ENCODE data around the gene COL5A1. TPM values are rescaled to one million over a fixed set of nuclear protein-coding genes. Genes with fewer than 3 reads are reported as not detected.
"Not testable (repeated sequence)": the region's sequence is repeated elsewhere in the genome, so short reads cannot be mapped to it uniquely, and the experiment has no call there.

The COL5A1 gene
- total RNA-seq, 1 donor from 2014 or later: 42.6 TPM

GRCh38 chr9:134638502-134639090 lies 3.0 kb upstream of the COL5A1 start:
- no peak for DNase-seq (ENCODE audit: low spot score)

- no peak for DNase-seq (ENCODE audit: low spot score)
Measured at GRCh38 chr9:134639994-134640393, 1.6 kb upstream of the COL5A1 start.

DNA sequence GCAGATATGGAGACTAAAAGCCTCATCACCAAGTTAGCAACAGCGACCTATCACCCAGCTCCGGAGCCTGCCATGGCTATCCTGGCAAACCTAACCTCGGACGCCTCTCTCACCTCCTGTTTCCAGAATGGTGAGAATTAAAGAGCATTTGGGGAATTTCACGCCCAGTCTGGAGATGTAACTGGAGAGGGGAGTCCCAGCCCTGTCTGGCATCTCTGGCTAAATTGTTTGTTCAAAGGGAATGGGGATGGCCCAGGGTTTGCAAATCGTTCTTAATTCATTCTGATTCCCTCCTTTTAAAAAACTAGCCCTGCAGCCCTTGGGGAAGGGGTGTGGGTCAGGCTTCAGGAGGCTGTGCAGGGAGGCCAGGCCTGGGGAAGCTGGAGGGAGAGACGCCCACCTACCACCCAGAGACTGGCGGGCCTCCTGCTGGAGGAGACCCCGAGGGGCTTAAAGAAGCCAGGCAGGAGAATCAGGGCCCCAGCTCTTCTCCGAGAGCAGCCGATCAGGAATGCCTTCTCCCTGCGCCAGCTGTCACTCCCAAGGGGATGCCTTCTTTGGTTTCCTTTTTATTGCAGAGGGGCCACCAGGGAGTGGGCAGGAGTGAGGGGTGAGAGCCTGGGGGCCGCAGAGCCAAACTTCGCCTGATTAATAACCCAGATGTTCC lies 964 bp upstream of the COL5A1 start:
- DNase-seq (ENCODE audit: low spot score): no peak

DNA sequence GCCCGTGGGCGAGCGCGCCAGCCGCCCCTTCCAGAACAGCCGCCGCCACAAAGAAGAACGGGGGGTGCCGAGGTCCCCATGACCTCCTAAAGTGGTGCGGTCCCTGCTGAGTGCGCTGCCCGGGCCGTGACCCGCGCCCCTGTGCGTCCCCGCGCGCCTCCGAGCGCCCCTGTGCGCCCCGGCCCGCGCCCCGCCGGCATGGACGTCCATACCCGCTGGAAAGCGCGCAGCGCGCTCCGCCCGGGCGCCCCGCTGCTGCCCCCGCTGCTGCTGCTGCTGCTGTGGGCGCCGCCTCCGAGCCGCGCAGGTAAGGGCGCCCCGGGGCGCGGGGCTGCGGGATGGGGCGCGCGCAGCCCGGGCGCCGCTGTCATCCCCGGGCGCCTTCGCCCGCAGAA lies 384 bp downstream of the COL5A1 start:
- DNase-seq (ENCODE audit: low spot score): no peak

- peak; percentile 55 for DNase-seq (ENCODE audit: low spot score)
Measured at GRCh38 chr9:134642385-134643181, 980 bp downstream of the COL5A1 start.

GRCh38 chr9:134643222-134643671 lies 1.6 kb downstream of the COL5A1 start:
- no peak for DNase-seq (ENCODE audit: low spot score)

DNA sequence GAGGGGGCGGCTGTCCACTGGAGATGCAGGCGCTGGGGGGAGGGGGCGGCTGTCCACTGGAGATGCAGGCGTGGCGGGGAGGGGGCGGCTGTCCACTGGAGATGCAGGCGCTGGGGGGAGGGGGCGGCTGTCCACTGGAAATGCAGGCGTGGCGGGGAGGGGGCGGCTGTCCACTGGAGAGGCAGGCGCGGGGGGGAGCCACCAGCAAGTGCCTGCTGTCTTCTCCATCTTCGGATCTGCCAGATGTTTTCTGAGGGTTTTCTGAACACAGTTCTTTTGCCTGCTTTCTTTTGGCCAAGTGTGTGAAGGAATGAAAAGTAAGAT lies 2.8 kb downstream of the COL5A1 start:
- DNase-seq (ENCODE audit: low spot score): not testable (repeated sequence)

DNA sequence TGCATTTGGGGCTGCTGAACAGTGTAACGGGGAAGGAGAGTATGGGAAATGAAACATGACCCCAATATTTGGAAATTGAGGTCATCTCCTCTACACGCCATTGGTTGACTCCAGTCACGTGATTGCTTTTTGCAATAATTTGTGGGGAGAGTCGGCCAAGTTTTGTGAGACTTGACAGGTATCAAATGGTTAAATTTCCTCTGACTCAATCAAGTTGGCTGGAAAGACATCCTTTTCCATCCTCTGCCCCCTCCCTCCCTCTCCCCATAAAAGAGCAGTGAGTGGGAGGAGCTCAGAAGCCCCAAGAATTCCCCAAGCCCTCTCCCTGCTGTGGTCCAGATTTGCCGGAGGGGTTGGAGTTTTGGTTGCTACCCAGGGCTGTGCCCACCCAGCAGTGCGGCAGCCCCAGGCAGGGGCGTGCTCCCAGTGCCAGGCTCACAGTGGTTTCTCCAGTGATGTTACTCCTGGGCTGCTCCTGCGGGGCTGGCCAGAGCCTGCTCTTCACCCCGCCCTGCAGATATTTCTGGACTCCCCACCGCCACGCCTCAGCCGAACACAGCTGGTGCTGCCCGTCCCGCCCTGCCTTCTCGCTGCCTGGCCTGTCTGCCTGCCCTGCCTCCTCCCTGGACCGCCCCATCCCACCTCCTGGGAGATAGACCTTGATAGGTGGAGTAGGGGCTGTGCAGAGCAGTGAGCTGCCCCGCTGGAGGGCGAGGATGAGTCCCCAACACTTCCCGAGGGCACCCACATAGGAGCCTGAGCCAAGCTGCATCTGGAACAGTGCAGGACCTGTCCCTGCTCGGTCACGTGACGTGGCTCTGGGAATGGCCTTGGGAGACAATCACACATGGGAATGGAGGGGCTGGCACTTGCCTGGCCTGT lies 3.4 kb downstream of the COL5A1 start:
- DNase-seq (ENCODE audit: low spot score): peak; percentile 69

GRCh38 chr9:134645607-134646365 lies 4.2 kb downstream of the COL5A1 start:
- DNase-seq (ENCODE audit: low spot score): no peak

DNA sequence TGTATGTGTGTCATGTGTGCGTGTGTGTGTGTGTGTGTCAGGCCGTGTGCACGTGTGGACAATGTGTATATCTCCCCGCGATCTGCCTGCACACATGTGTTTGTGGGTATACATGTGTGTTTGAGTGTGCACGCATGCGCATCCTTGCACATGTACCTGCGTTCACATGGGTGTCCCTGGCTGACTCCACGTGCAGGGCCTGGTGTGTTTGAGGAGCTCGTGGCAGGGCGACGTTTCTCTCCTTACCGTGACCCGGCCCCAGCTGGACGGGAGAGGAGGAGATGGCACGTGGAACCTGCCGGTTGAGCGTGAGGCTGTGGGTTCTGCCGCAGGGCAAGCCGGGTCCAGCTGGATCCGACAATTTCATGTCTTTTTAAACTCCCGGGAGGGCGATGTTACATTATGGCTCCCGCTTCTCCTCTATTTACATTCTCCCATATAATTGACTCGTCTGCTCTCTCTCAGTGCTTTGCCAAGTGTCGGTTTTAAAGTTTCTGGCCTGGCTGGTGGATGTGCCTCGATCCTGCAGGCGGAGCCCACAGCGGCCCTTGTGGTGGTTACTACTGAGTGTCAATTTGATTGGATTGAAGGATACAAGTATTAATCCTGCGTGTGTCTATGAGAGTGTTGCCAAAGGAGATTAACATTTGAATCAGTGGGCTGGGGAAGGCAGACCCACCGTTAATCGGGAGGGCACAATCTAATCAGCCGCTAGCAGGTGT lies 5.9 kb downstream of the COL5A1 start:
- DNase-seq (ENCODE audit: low spot score): no peak

- DNase-seq (ENCODE audit: low spot score): no peak
Measured at GRCh38 chr9:134648701-134649530, 7.3 kb downstream of the COL5A1 start.

- DNase-seq (ENCODE audit: low spot score): no peak
Measured at GRCh38 chr9:134650431-134651190, 9.0 kb downstream of the COL5A1 start.

GRCh38 chr9:134651226-134651905 lies 9.8 kb downstream of the COL5A1 start:
- DNase-seq (ENCODE audit: low spot score): no peak

DNA sequence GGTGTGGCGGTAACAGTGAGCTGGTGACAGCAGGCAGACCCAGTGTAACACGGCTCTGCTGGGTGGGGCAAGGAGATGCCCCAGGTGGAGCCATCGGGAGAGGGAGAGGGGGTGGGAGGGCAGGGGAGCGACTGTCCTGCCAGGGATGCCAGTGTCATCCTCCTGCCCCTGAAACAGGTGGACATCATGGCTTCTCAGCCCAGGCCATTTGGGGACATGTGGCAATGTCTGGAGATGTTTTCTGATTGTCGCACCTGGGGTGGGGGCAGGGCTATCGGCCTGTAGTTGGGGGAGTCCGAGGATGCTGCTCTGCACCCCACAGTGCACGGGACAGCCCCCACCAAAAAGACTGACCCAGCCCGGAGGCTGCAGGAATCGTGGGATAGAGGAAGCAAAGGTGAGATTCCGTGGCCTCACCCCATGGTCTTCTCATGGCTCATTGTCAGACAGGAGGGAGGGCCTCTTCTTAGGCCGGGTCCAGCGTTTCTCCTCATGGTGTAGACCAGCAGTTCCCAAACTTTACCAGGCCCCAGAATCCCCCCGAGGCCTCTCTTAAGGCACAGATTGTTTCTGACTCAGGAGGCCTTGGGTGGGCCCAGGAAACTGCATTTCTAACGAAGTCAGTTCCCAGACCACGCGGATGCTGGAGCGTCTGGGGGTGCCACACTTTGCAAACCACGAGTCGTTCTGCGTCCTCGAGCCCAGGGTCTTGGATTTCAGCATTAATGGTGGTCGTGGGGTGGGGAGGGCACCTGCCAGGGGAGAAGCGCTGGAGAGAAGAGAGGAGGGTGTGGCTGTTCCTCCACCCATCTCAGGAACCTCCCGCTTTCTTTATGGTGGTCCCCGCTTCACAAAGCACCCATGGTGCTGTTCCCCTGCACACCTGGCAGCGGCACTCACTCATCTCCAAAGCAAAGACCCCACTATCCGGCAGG lies 11.0 kb downstream of the COL5A1 start:
- DNase-seq (ENCODE audit: low spot score): no peak

GRCh38 chr9:134653259-134654009 lies 11.8 kb downstream of the COL5A1 start:
- DNase-seq (ENCODE audit: low spot score): no peak

DNA sequence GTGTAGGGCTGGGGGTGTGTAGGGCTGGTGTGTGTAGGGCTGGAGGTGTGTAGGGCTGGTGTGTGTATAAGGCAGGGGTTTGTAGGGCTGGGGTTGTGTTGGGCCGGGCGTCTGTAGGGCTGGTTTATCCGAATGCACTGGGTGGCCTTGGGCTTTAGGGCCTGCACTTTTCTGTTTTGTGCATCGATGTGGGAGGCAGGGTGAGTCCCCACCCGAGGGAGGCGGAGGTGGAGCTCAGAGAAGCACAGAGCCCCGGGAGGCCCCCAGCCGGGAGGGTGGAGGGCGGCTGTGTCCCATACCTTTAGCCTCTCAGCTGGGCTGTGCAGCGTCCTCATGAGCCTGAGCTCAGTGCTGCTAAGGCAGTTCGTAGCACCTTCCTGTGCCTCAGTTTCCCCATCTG lies 13.5 kb downstream of the COL5A1 start:
- no peak for DNase-seq (ENCODE audit: low spot score)

Measured in mucosa of gallbladder (tissue), 1 donor.